ENCODE measurements around the gene P2RY2.
"Not testable (repeated sequence)": the region's sequence is repeated elsewhere in the genome, so short reads cannot be mapped to it uniquely, and the experiment has no call there.

Gene P2RY2

GRCh38 chr11:73226297-73227006, 8.4 kb downstream of the P2RY2 start:
- no peak overlapping the region for H3K9ac ChIP-seq (ENCODE audit: low read depth in 1 of 2, low read length in 2 of 2)
- peaks cover 6 to 7% of the 10 kb centered on the region in 2 donors for H3K4me1 ChIP-seq (ENCODE audit: control insufficient read depth in 2 of 2, insufficient read depth in 2 of 2, low read length in 2 of 2)

DNA sequence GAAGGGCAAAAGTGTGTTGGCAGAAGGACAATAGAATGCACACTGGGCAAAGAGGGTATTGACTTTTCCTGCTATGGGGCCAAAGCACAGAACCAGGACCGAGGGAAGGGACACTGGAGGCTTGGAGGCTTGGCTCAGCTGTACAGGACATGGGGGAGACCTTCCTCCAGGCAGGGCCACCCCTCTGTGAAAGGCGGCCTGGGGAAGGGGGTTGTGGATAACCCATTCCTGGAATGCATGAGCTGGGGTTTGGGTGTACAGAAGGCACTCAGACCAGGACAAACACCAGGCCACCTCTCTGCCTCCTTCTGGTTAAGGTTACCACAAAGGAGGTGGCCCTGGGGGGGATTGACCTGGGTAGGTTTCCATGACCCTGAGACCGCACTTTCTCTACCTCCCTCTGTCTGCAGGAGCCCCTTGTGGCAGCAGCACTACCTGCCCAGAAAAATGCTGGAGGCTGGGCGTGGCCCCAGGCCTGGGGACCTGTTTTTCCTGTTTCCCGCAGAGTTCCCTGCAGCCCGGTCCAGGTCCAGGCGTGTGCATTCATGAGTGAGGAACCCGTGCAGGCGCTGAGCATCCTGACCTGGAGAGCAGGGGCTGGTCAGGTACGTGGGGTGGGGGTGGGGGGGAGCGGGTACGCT, 9.6 kb downstream of the P2RY2 start:
- no peak overlapping the region for H3K9ac ChIP-seq (ENCODE audit: low read depth in 1 of 2, low read length in 2 of 2)
- peaks cover 6 to 7% of the 10 kb centered on the region in 2 donors for H3K4me1 ChIP-seq (ENCODE audit: control insufficient read depth in 2 of 2, insufficient read depth in 2 of 2, low read length in 2 of 2)
- peaks cover 0 to 1% of the 10 kb centered on the region in 2 donors for H3K36me3 ChIP-seq (ENCODE audit: control insufficient read depth in 2 of 2, insufficient read depth in 2 of 2, low read length in 2 of 2)
- H3K27me3 ChIP-seq (ENCODE audit: control insufficient read depth in 2 of 2, insufficient read depth in 2 of 2, low read length in 2 of 2) = no peaks in the 10 kb centered on the region
- H3K27ac ChIP-seq (ENCODE audit: low read depth in 2 of 2, low read length in 2 of 2) = no peak overlapping the region
- H3K4me3 ChIP-seq (ENCODE audit: low read length in 2 of 2) = no peak overlapping the region
- no peaks in the 10 kb centered on the region for H3K9me3 ChIP-seq (ENCODE audit: control insufficient read depth in 2 of 2, low read length in 2 of 2)

More at GRCh38 chr11:73226297-73227006, 8.4 kb downstream of the P2RY2 start:
- H3K36me3 ChIP-seq (ENCODE audit: control insufficient read depth in 2 of 2, insufficient read depth in 2 of 2, low read length in 2 of 2) = no peaks in the 10 kb centered on the region
- H3K27me3 ChIP-seq (ENCODE audit: control insufficient read depth in 2 of 2, insufficient read depth in 2 of 2, low read length in 2 of 2) = no peaks in the 10 kb centered on the region
- no peaks in the 10 kb centered on the region for H3K9me3 ChIP-seq (ENCODE audit: control insufficient read depth in 2 of 2, low read length in 2 of 2)
- no peak overlapping the region for H3K4me3 ChIP-seq (ENCODE audit: low read length in 2 of 2)
- H3K27ac ChIP-seq (ENCODE audit: low read depth in 2 of 2, low read length in 2 of 2) = no peak overlapping the region

GRCh38 chr11:73228268-73229134, 10.4 kb downstream of the P2RY2 start:
- no peaks in the 10 kb centered on the region for H3K9me3 ChIP-seq (ENCODE audit: control insufficient read depth in 2 of 2, low read length in 2 of 2)
- no peak overlapping the region for H3K4me3 ChIP-seq (ENCODE audit: low read length in 2 of 2)
- peaks cover 6 to 7% of the 10 kb centered on the region in 2 donors for H3K4me1 ChIP-seq (ENCODE audit: control insufficient read depth in 2 of 2, insufficient read depth in 2 of 2, low read length in 2 of 2)
- no peak overlapping the region for H3K9ac ChIP-seq (ENCODE audit: low read depth in 1 of 2, low read length in 2 of 2)
- no peaks in the 10 kb centered on the region for H3K27me3 ChIP-seq (ENCODE audit: control insufficient read depth in 2 of 2, insufficient read depth in 2 of 2, low read length in 2 of 2)
- H3K27ac ChIP-seq (ENCODE audit: low read depth in 2 of 2, low read length in 2 of 2) = no peak overlapping the region
- H3K36me3 ChIP-seq (ENCODE audit: control insufficient read depth in 2 of 2, insufficient read depth in 2 of 2, low read length in 2 of 2) = peaks cover 0 to 4% of the 10 kb centered on the region in 2 donors

GRCh38 chr11:73229321-73229895, 11.3 kb downstream of the P2RY2 start:
- H3K9me3 ChIP-seq (ENCODE audit: control insufficient read depth in 2 of 2, low read length in 2 of 2) = no peaks in the 10 kb centered on the region
- no peak overlapping the region for H3K27ac ChIP-seq (ENCODE audit: low read depth in 2 of 2, low read length in 2 of 2)
- H3K4me3 ChIP-seq (ENCODE audit: low read length in 2 of 2) = no peak overlapping the region
- H3K4me1 ChIP-seq (ENCODE audit: control insufficient read depth in 2 of 2, insufficient read depth in 2 of 2, low read length in 2 of 2) = peaks cover 6 to 7% of the 10 kb centered on the region in 2 donors
- H3K27me3 ChIP-seq (ENCODE audit: control insufficient read depth in 2 of 2, insufficient read depth in 2 of 2, low read length in 2 of 2) = no peaks in the 10 kb centered on the region
- no peak overlapping the region for H3K9ac ChIP-seq (ENCODE audit: low read depth in 1 of 2, low read length in 2 of 2)
- peaks cover 0 to 6% of the 10 kb centered on the region in 2 donors for H3K36me3 ChIP-seq (ENCODE audit: control insufficient read depth in 2 of 2, insufficient read depth in 2 of 2, low read length in 2 of 2)

DNA sequence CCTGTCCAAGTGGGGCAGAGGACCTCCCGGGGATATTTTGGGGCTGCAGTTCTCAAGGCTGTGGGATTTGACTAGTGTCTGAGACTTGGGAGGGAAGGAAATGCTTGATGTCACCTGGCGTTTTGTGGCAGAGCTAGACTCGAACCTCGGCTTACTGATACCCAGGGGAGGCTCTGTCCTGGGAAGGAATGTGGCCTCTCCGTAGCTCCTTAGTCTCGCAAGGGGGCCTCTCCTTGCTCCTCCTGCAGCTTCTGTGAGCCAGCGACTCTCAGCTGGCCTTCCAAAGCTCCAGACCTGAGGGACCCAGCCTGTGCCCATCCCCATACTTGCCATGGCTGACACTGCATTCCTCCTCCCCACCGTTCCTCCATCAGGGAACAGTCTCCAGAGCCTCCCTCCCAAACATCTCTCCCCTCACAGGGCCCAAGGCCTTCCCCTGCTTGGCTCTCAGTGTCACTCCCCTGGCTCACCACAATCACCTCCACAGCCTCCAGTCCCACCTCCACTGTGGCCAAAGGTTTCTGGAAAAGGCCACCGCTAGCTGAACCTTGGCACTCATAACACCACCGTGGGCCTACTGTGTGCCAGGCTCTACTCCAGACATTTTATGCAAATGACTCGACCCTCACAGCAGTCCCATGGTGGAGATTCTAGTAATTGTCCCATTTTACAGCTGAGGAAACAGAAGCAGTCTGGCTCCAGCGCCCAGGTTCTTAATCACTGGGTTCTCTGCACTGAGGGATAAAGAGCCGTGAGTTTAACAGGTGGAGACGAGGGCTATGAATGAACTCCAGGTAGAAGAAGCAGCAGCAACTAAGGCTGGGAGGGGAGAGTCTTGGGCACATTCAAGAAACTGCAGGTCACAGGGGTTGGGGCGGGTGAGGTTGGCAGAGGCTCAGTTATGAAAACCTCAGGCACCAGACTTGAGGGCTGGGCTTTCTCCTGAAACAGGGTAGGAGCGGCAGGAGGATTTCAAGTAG, 12.1 kb downstream of the P2RY2 start:
- no peak overlapping the region for H3K27ac ChIP-seq (ENCODE audit: low read depth in 2 of 2, low read length in 2 of 2)
- H3K9ac ChIP-seq (ENCODE audit: low read depth in 1 of 2, low read length in 2 of 2) = no peak overlapping the region
- peaks cover 7 to 8% of the 10 kb centered on the region in 2 donors for H3K36me3 ChIP-seq (ENCODE audit: control insufficient read depth in 2 of 2, insufficient read depth in 2 of 2, low read length in 2 of 2)
- no peak overlapping the region for H3K4me3 ChIP-seq (ENCODE audit: low read length in 2 of 2)
- H3K9me3 ChIP-seq (ENCODE audit: control insufficient read depth in 2 of 2, low read length in 2 of 2) = no peaks in the 10 kb centered on the region
- H3K4me1 ChIP-seq (ENCODE audit: control insufficient read depth in 2 of 2, insufficient read depth in 2 of 2, low read length in 2 of 2) = peaks cover 6 to 7% of the 10 kb centered on the region in 2 donors
- no peaks in the 10 kb centered on the region for H3K27me3 ChIP-seq (ENCODE audit: control insufficient read depth in 2 of 2, insufficient read depth in 2 of 2, low read length in 2 of 2)

DNA sequence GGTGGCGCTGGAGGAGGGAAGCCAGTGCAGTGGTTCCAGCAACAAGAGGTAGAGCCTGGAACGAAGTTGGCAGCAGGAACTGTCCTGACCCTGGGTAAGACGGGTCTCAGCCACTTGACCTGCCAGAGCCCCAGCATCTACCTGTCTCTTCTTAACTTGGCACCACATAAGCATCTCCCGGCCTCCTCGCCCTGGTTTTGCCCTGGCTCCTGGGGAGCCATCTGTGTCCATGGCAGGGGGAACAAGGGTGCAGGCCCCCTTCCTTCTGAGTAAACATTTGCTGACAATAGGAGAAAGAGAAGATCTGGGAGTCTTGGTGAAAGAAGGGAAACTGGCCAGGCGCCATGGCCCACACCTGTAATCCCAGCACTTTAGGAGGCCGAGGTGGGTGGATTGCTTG, 12.8 kb downstream of the P2RY2 start:
- peaks cover 8 to 9% of the 10 kb centered on the region in 2 donors for H3K36me3 ChIP-seq (ENCODE audit: control insufficient read depth in 2 of 2, insufficient read depth in 2 of 2, low read length in 2 of 2)

DNA sequence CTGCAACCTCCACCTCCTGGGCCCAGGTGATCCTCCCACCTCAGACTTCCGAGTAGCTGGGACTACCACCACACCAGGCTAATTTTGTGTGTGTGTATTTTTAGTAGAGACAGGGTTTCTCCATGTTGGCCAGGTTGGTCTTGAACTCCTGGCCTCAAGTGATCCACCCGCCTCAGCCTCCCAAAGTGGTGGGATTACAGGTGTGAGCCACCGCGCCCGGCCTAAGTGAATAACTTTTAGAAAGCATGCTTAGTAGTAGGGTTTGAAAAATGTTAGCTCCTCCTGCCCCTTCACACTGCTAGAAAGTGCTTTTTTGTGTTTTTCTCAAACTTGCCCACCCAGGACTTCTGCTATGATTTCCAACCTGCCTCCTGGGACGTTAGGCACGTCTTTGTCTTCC, 14.4 kb downstream of the P2RY2 start:
- H3K9me3 ChIP-seq (ENCODE audit: control insufficient read depth in 2 of 2, low read length in 2 of 2); H3K36me3 ChIP-seq (ENCODE audit: control insufficient read depth in 2 of 2, insufficient read depth in 2 of 2, low read length in 2 of 2); H3K27ac ChIP-seq (ENCODE audit: low read depth in 2 of 2, low read length in 2 of 2); H3K4me1 ChIP-seq (ENCODE audit: control insufficient read depth in 2 of 2, insufficient read depth in 2 of 2, low read length in 2 of 2); H3K4me3 ChIP-seq (ENCODE audit: low read length in 2 of 2); H3K9ac ChIP-seq (ENCODE audit: low read depth in 1 of 2, low read length in 2 of 2); H3K27me3 ChIP-seq (ENCODE audit: control insufficient read depth in 2 of 2, insufficient read depth in 2 of 2, low read length in 2 of 2): not testable (repeated sequence)

More for the DNA sequence above, 12.8 kb downstream of the P2RY2 start:
- H3K27ac ChIP-seq (ENCODE audit: low read depth in 2 of 2, low read length in 2 of 2) = no peak overlapping the region
- peaks cover 6 to 7% of the 10 kb centered on the region in 2 donors for H3K4me1 ChIP-seq (ENCODE audit: control insufficient read depth in 2 of 2, insufficient read depth in 2 of 2, low read length in 2 of 2)
- H3K9me3 ChIP-seq (ENCODE audit: control insufficient read depth in 2 of 2, low read length in 2 of 2) = no peaks in the 10 kb centered on the region
- H3K4me3 ChIP-seq (ENCODE audit: low read length in 2 of 2) = no peak overlapping the region
- no peaks in the 10 kb centered on the region for H3K27me3 ChIP-seq (ENCODE audit: control insufficient read depth in 2 of 2, insufficient read depth in 2 of 2, low read length in 2 of 2)
- no peak overlapping the region for H3K9ac ChIP-seq (ENCODE audit: low read depth in 1 of 2, low read length in 2 of 2)

GRCh38 chr11:73233211-73233610, 15.1 kb downstream of the P2RY2 start:
- Histone ChIP-seq H3K36me3 (ENCODE audit: control insufficient read depth in 2 of 2, insufficient read depth in 2 of 2, low read length in 2 of 2) (peaks cover 9 to 12% of the 10 kb centered on the region in 2 donors), H3K27ac (ENCODE audit: low read depth in 2 of 2, low read length in 2 of 2) (no peak overlapping the region), H3K4me1 (ENCODE audit: control insufficient read depth in 2 of 2, insufficient read depth in 2 of 2, low read length in 2 of 2) (no peaks in the 10 kb centered on the region), H3K9me3 (ENCODE audit: control insufficient read depth in 2 of 2, low read length in 2 of 2) (no peaks in the 10 kb centered on the region), H3K9ac (ENCODE audit: low read depth in 1 of 2, low read length in 2 of 2) (no peak overlapping the region), H3K27me3 (ENCODE audit: control insufficient read depth in 2 of 2, insufficient read depth in 2 of 2, low read length in 2 of 2) (no peaks in the 10 kb centered on the region), H3K4me3 (ENCODE audit: low read length in 2 of 2) (no peak overlapping the region)

Measured in mucosa of rectum (tissue), 2 donors.